Lower leg skin (tissue), 3 donors: ENCODE data around the gene TNNC1.

Experiments used
- POLR2A ChIP-seq, 2 donors: fragments of 450-650 bp; IDR thresholded peaks; one replicate each; pipeline ENCODE4 v1.6.1; 2016 to 2017; ENCODE audit warnings: antibody characterized with exemption in 2 of 2, mild to moderate bottlenecking in 1 of 2, moderate library complexity in 1 of 2
- TF ChIP-seq, protein P1 (sequence below), 3 donors: fragments of 450-650 bp; IDR thresholded peaks; one replicate each; pipeline ENCODE4 v1.5.1; 2016; ENCODE audit warnings: antibody characterized with exemption in 3 of 3, mild to moderate bottlenecking in 3 of 3, moderate library complexity in 2 of 3

GRCh38 chr3:52463416-52463815 is 9.6 kb upstream of the TNNC1 start:
- TF ChIP-seq, protein P1, sequence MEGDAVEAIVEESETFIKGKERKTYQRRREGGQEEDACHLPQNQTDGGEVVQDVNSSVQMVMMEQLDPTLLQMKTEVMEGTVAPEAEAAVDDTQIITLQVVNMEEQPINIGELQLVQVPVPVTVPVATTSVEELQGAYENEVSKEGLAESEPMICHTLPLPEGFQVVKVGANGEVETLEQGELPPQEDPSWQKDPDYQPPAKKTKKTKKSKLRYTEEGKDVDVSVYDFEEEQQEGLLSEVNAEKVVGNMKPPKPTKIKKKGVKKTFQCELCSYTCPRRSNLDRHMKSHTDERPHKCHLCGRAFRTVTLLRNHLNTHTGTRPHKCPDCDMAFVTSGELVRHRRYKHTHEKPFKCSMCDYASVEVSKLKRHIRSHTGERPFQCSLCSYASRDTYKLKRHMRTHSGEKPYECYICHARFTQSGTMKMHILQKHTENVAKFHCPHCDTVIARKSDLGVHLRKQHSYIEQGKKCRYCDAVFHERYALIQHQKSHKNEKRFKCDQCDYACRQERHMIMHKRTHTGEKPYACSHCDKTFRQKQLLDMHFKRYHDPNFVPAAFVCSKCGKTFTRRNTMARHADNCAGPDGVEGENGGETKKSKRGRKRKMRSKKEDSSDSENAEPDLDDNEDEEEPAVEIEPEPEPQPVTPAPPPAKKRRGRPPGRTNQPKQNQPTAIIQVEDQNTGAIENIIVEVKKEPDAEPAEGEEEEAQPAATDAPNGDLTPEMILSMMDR (IDR thresholded peaks at IDR 0.05) = no peak
- no peak for TF ChIP-seq POLR2A (IDR thresholded peaks at IDR 0.05)
